ENCODE measurements around the gene HIVEP3.

HIVEP3 gene

DNA sequence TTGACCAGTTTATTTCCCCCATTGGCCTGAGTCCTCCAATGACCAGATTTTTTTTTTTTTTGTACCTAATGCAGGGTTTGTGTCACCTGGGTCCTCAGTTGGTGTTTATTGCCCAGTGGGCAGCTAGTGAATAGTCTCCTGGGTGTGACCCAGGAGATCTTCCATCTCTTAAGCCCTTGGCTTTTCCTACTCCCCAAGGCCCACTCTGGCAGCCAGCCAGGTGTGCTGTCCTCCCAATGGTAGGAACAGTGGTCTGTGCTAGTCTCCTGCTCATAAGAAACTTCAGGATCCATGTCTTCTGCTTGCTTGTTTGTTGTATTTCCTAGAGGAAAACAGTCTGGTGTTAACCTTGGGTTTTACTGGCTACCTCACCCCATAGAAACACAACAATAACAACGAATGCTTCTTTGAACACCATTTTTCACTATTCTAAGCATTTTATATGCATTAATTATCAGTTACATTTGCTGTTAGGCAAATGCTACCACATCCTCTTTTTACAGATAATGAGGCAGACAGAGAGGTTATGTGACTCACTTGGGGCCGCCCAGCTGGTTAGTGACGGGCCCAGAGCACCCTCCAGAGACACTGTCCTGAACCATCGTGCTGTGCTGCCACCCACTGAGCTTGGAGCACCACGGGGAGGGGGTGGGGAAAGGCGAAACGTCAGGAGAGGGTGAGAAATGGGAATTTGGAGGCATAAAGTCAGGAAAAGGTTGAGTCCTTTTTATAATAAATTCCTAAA is 107.5 kb downstream of the HIVEP3 start:
- DNase-seq (ENCODE audit: low read depth) = peak; percentile 44

DNA sequence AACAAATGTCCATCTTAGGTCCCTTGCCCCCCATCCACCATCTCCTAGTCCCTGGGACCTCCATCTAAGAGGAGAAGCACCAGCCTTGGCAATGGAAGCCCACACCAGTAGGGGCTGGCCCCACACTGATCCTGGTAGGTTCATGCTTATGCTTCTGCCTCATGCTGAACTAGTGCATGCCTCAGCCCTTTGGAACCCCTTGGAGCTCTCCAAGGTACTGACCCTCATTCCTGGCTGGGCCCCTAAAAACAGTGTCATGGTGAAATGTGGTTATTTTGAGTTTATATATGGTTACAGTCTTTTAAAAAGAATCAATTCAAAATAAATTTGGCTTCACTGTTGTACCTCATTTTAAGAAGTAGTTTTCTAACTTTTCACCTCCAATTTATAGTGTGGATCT is 108.3 kb downstream of the HIVEP3 start:
- no peak for DNase-seq (ENCODE audit: low read depth)

DNA sequence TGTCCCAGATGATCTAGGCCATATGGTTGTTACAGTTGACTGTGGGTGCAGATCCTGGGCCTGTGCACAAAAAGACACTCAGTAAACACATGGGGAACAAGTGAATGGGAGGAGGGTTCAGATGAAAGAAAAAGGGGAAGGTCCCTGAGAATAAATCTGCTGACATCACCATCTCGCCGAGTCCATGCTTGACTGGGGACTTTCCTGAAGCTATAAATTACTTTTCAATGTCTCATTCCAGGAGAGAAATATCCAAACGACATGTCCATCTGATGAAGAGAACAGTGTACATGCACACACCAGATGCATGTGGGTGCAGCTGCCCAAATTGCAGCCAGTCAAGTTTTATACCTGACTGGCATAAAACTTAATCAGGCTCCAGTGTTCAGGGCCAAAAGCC is 109.0 kb downstream of the HIVEP3 start:
- DNase-seq (ENCODE audit: low read depth) = no peak

DNA sequence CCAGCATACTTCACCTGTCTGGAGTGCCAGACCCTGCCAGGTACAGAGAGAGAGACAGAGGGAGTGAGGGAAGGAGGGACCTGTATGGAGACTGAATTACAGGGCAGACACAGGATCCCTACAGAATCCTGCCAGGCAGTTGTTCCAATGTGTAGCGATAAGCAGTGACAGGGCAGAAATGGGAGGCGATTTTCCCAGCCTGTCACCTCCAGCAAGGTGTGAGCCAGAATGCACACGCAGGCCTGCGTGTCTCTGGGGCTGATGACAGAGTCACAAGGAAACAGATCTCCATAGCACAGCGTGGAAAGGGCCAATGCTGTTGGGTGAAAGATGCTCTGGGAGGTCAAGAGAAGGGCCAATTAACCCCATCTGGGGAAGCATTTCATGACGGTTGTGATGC is 111.3 kb downstream of the HIVEP3 start:
- DNase-seq (ENCODE audit: low read depth) = no peak

GRCh38 chr1:41806472-41807155 is 112.1 kb downstream of the HIVEP3 start:
- peak; percentile 59 for DNase-seq (ENCODE audit: low read depth)

GRCh38 chr1:41805771-41806471 is 112.8 kb downstream of the HIVEP3 start:
- peak; percentile 21 for DNase-seq (ENCODE audit: low read depth)

DNA sequence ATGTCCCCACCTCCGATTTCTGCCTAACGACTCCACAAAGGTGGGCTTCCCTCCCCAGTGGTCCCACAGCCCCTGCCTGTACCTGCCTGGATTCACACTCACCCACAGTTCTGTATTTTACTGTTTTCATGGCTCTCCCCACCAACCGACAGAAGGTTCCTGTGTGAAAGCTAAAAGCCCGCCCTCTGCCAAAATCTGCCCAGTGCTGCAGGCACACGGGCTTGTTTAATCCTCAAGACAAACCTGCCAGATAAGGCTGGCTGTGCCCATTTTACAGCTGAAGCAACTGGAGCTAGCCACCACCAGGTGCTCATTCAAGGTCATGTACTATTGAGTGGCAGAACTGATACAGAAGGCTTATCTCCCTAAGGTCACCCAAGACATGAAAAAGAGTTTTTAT is 114.5 kb downstream of the HIVEP3 start:
- DNase-seq (ENCODE audit: low read depth) = no peak

DNA sequence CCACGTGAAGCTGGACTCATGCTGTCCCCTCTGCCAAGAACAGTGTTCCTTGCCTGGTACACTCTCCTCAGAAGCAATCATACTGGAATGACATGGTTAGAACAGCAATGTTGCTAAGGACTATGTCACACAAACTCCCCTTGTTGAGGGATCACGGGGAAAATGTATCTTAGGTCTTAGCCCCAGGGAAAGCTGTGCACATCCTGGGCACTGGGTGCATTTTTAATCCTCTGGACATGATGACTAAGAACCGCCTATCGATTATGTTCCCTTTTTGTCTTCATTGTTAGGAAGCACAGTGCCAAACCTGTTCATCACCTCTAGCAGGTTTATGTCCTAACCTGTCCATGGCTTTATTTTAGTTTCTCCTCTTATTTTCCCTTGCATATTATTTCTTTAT is 115.1 kb downstream of the HIVEP3 start:
- DNase-seq (ENCODE audit: low read depth) = no peak

GRCh38 chr1:41802532-41803501 is 115.9 kb downstream of the HIVEP3 start:
- no peak for DNase-seq (ENCODE audit: low read depth)

DNA sequence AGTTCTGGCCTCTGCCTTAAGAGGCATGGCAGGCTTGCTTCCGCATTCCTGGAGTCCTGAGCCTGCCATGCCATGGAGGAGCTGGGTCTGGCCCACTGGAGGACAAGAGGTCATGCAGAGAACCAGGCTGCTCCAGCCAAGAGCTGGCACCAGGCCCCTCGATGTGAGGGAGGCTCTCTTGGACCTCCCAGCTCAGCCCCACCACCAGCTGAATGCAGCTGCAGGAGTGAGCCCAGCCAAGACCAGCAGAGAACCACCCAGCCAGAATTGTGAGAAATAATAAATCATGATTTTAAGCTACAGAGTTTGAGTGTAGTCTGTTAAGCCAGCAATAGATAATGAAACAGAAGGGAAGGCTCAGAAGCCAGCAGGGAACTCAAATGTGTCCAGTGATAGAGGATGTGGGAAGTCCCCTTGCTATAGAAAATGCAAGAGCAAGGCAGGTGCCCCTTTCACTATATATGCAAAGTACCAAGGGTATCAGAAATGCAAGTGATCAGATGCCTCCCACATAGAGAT is 118.4 kb downstream of the HIVEP3 start:
- no peak for DNase-seq (ENCODE audit: low read depth)

DNA sequence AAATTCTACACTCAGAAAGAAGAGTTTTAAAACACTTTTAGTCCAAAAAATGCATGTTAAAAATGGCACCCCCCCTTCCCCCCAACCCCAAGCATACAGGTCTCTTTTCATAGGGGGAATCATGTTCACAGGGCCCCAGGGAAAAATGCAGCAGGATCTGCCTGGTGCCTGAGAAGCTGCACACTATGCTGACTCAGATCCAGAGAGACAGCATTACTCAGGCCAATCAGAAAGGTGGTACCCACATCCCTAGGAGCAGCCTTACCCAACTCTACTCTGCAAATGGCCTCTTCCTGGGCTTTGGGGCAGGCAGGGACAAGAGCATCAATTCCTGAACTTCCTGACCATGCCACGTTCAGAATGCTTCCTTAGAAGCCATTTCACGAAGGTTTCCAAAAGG is 119.0 kb downstream of the HIVEP3 start:
- no peak for DNase-seq (ENCODE audit: low read depth)

- no peak for DNase-seq (ENCODE audit: low read depth)
Observed at GRCh38 chr1:41799205-41799604, 119.5 kb downstream of the HIVEP3 start.

DNA sequence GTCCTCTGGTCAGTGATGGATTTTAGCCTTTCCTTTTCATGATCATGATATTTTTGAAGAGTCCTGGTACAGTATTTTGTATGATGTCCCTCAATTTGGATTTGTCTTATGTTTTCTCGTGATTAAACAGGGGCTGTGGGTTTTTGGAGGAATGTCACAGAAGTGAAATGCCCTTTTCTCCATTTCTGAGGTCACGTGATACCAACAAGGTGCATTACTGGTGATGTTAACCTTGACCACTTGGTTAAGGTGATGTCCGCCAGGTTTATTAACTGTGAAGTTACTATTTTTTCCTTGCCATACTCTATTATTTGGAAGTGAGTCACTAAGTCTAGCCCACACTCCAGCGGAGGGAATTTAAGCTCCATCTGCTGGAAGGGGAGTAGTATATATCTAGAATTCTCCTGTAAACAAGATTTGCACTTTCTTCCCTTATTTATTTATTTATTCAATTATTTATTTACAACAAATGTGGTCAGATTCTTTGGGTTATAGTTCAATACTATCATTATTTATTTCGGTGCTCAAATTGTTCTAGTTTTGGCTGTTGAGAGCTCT is 123.4 kb downstream of the HIVEP3 start:
- DNase-seq (ENCODE audit: low read depth) = no peak

DNA sequence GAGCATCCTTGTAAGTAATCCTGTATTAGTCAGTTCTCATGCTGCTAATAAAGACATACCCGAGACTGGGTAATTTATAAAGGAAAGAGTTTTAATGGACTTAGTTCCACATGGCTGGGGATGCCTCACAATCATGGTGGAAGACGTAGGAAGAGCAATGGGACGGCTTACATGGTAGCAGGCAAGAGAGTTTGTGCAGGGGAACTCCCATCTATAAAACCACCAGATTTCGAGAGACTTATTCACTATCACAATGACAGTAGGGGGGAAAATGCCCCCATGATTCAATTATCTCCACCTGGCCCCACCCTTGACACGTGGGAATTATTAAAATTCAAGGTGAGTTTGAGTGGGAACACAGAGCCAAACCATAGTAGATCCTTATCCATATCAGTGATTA is 124.7 kb downstream of the HIVEP3 start:
- DNase-seq (ENCODE audit: low read depth) = no peak

DNA sequence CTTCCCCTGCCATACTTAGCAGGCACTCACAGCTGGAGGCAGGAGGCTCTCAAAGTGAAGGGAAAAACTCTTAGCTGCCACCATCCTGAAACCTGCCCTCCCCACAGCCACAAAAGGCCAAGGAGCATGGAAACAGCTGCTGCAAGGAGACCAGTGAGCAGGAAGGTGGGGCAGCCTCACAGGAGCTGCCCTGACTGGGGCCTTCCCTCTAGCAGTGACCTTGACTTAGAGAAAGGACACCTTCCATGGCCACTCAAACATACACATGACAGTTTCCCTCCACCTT is 126.3 kb downstream of the HIVEP3 start:
- no peak for DNase-seq (ENCODE audit: low read depth)

DNA sequence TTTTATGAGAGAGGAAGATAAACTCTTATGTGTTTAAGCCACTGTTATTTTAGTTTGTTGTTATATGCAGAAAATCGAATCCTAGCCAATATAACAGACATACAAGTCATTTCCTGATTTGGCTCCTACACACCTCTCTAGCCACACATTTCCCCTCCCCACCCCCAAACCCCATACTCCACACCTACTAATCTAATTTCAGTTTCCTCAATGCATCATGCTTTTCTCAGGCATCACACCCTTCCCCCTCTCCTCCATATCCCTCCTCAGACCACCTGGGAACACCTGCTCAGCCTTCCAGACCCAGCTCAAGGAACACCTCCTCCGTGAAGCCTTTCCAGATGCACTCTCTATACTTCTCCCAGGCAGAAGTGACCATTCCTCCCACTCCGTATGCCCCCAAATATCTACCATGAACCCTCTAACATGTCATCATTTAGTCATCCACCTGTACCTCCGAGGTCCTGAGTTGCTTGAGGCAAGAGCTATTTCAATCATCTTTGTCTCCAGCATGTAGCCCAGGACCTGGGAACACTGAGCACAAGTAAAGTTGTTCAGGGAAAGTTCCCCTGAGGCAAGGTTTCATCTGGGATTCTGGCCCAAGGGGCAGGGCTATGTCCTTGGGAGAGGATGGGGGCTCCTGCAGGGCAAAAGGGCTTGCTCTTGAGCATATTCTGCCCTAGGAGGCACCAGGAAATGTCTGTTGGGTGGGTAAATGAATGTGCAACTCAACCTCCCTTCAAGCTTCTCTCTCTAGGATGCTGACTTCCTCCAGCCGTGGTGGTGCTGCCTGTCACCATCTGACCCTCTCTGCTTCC is 126.8 kb downstream of the HIVEP3 start:
- no peak for DNase-seq (ENCODE audit: low read depth)

DNA sequence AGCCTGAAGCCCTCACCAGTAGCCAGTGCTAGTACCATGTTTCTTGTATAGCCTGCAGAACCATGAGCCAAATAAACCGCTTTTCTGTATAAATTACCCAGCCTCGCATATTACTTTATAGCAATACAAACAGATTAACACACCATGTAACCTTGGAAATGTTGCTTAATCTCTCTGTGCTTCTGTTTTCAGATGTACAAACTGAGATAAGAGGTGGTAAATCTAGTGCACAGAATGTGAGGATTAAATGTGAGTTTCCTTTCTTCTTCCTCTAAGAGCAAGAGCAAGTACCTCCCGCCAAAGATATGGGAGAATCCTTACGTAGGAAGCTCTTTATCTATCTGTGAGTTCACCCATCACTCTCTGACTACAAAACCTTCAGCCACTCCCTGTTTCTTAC is 128.4 kb downstream of the HIVEP3 start:
- no peak for DNase-seq (ENCODE audit: low read depth)

DNA sequence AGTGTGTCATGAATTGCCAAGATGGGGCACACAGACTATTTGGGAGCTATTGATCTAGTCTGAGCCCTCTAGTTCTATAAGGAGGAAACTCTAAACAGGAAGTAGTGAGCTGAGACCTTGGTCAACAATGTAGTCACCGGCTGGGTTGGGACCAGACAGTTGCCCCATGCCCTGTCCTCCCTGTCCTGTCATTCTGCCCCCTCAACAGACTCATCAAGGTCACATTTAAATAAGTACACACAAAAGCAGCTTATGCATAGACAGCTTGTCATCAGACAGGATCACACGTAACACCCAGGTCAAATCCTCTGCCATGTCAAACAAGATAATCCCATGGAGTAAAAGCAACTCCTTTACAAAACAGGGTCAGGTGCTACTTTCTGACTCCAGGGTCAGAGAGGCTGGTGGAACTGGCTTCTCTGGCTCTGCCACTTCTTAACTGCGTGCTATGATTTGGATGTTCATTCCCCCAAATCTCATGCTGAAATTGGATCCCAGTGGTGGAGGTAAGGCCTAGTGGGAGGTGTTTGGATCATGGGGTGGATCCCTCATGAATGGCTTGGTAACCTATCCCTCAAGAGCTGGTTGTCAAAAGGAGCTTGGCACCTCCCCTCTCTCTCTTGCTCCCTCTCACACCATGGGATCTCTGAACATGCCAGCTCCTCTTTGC is 128.9 kb downstream of the HIVEP3 start:
- no peak for DNase-seq (ENCODE audit: low read depth)

DNA sequence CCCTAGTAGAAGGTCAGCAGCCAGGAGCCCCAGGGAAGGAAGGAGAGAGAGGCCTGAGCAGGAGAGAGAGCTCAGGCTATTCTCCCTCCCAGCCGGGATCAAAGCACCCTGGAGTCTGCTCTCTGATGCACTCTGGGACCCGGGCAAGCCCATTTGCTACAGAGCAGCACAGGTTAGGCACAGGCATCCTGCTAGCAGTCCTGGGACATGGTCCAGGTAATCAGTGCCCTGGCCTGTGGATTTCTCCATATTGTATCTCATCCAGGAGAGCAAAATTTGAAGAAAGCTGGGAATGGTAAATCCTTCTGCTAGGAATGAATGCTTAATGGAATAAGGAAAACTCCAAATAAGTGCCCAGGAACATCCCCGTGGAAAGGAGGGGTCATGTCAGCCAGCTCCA is 130.3 kb downstream of the HIVEP3 start:
- DNase-seq (ENCODE audit: low read depth) = no peak

Data from activated T-helper 9 cell treated with anti-CD3 and anti-CD28 coated beads, Interleukin-2, amount 50 U/mL, for 16 hours (primary cell).